Mesenchymal stem cell (in vitro differentiated cells and primary cell): ENCODE measurements around the gene PITX3. TPM values are rescaled to one million over a fixed set of nuclear protein-coding genes. Genes with fewer than 3 reads are reported as not detected.

Experiments used
- DNase-seq: peaks from one replicate; pipeline ENCODE4 v3.0.0-alpha.2; 2013
- H2AFZ ChIP-seq: one replicate; pipeline ENCODE4 v1.6.1; 2013; ENCODE audit warnings: low read depth, mild to moderate bottlenecking, control low read depth, inconsistent platforms, low read length, moderate library complexity
- H2AK5ac ChIP-seq: 2 replicates; pipeline ENCODE4 v1.6.1; 2013; ENCODE audit warnings: low read length, moderate library complexity, mild to moderate bottlenecking, inconsistent platforms; ENCODE audit not compliant: severe bottlenecking
- H2BK120ac ChIP-seq: one replicate; pipeline ENCODE4 v1.6.1; 2013; ENCODE audit warnings: low read depth, mild to moderate bottlenecking, inconsistent platforms, low read length, moderate library complexity
- H2BK12ac ChIP-seq, 2 experiments: one replicate each; pipeline ENCODE4 v1.6.1; 2013; ENCODE audit warnings: inconsistent platforms in 2 of 2, low read length in 2 of 2, mild to moderate bottlenecking in 2 of 2, moderate library complexity in 2 of 2, control low read depth in 1 of 2
- H2BK15ac ChIP-seq: one replicate; pipeline ENCODE4 v1.6.1; 2013; ENCODE audit warnings: mild to moderate bottlenecking, low read depth, inconsistent platforms; ENCODE audit not compliant: poor library complexity, severe bottlenecking
- H2BK5ac ChIP-seq: 2 replicates; pipeline ENCODE4 v1.6.1; 2013; ENCODE audit warnings: low read depth, mild to moderate bottlenecking, low read length, control low read depth, inconsistent platforms; ENCODE audit not compliant: poor library complexity, severe bottlenecking
- H3K14ac ChIP-seq, 2 experiments: one replicate each; pipeline ENCODE4 v1.6.1; 2013; ENCODE audit warnings: inconsistent platforms in 2 of 2, low read length in 2 of 2, control low read depth in 1 of 2, mild to moderate bottlenecking in 1 of 2, moderate library complexity in 1 of 2
- H3K18ac ChIP-seq, 2 experiments: one replicate each; pipeline ENCODE4 v1.6.1; 2013; ENCODE audit warnings: inconsistent platforms in 2 of 2, low read length in 2 of 2, control low read depth in 1 of 2, low read depth in 1 of 2, mild to moderate bottlenecking in 1 of 2
- H3K23ac ChIP-seq, 2 experiments: one replicate each; pipeline ENCODE4 v1.6.1; 2013; ENCODE audit warnings: inconsistent platforms in 2 of 2, low read length in 2 of 2, mild to moderate bottlenecking in 2 of 2, moderate library complexity in 2 of 2, control low read depth in 1 of 2
- H3K27ac ChIP-seq: 2 replicates; pipeline ENCODE4 v1.5.1; 2013; ENCODE audit warnings: mild to moderate bottlenecking, moderate library complexity, low read length, control low read depth, inconsistent platforms; ENCODE audit not compliant: poor library complexity, severe bottlenecking
- H3K27me3 ChIP-seq, 2 experiments: 2 replicates each; pipeline versions ENCODE4 v1.6.1 to v1.7.0; 2013; ENCODE audit warnings: low read length in 2 of 2, mild to moderate bottlenecking in 2 of 2, moderate library complexity in 2 of 2, control low read depth in 1 of 2, inconsistent platforms in 1 of 2; ENCODE audit not compliant: control insufficient read depth in 1 of 2, insufficient read depth in 1 of 2
- H3K36me3 ChIP-seq, 2 experiments: 2 replicates each; pipeline versions ENCODE4 v1.6.1 to v1.7.0; 2013; ENCODE audit warnings: low read length in 2 of 2, control low read depth in 1 of 2, inconsistent platforms in 1 of 2, low read depth in 1 of 2, mild to moderate bottlenecking in 1 of 2; ENCODE audit not compliant: insufficient read depth in 2 of 2, control insufficient read depth in 1 of 2
- H3K4ac ChIP-seq, 2 experiments: one replicate each; pipeline ENCODE4 v1.6.1; 2013; ENCODE audit warnings: inconsistent platforms in 2 of 2, low read length in 2 of 2, mild to moderate bottlenecking in 2 of 2, moderate library complexity in 2 of 2, control low read depth in 1 of 2, low read depth in 1 of 2
- H3K4me1 ChIP-seq: 2 replicates; pipeline ENCODE4 v1.6.1; 2013; ENCODE audit warnings: low read depth, low read length, control low read depth; ENCODE audit not compliant: control insufficient read depth, insufficient read depth
- H3K4me2 ChIP-seq: 2 replicates; pipeline ENCODE4 v1.6.1; 2013; ENCODE audit warnings: low read length, mild to moderate bottlenecking, inconsistent platforms; ENCODE audit not compliant: poor library complexity, severe bottlenecking
- H3K4me3 ChIP-seq, 2 experiments: 2 replicates each; pipeline versions ENCODE4 v1.5.1 to v1.7.0; 2013; ENCODE audit warnings: low read length in 2 of 2, mild to moderate bottlenecking in 2 of 2, control low read depth in 1 of 2, low read depth in 1 of 2; ENCODE audit not compliant: insufficient read depth in 1 of 2
- H3K79me1 ChIP-seq: replicated peaks from 2 replicates; pipeline ENCODE4 v1.6.1; 2013; ENCODE audit warnings: mild to moderate bottlenecking, control low read depth, low read length, inconsistent platforms; ENCODE audit not compliant: poor library complexity, severe bottlenecking
- H3K9ac ChIP-seq: 2 replicates; pipeline ENCODE4 v1.7.0; 2013; ENCODE audit warnings: mild to moderate bottlenecking, low read length, moderate library complexity
- H3K9me3 ChIP-seq: 2 replicates; pipeline ENCODE4 v1.7.0; 2013; ENCODE audit warnings: mild to moderate bottlenecking, low read length; ENCODE audit not compliant: control insufficient read depth
- H4K8ac ChIP-seq: one replicate; pipeline ENCODE4 v1.6.1; 2013; ENCODE audit warnings: inconsistent platforms, mild to moderate bottlenecking, low read length, moderate library complexity
- H4K91ac ChIP-seq: one replicate; pipeline ENCODE4 v1.6.1; 2013; ENCODE audit warnings: mild to moderate bottlenecking, low read length, inconsistent platforms
- WGBS: methylation state at CpG from one replicate; pipeline ENCODE4 v1.1.7; 2013; ENCODE audit warnings: mixed read lengths; 5-methylcytosine and 5-hydroxymethylcytosine counted together
- polyA plus RNA-seq, 2 experiments: library from polyadenylated mRNA; stranded (reverse); fragments of 200-250 nt; gene quantifications; one replicate each; pipeline ENCODE4 v1.2.3, GENCODE V29; 2013

PITX3 gene
- 0.04 TPM for polyA plus RNA-seq (2013, experiment 1 of 2)
- 0.04 TPM for polyA plus RNA-seq (2013, experiment 2 of 2)

DNA sequence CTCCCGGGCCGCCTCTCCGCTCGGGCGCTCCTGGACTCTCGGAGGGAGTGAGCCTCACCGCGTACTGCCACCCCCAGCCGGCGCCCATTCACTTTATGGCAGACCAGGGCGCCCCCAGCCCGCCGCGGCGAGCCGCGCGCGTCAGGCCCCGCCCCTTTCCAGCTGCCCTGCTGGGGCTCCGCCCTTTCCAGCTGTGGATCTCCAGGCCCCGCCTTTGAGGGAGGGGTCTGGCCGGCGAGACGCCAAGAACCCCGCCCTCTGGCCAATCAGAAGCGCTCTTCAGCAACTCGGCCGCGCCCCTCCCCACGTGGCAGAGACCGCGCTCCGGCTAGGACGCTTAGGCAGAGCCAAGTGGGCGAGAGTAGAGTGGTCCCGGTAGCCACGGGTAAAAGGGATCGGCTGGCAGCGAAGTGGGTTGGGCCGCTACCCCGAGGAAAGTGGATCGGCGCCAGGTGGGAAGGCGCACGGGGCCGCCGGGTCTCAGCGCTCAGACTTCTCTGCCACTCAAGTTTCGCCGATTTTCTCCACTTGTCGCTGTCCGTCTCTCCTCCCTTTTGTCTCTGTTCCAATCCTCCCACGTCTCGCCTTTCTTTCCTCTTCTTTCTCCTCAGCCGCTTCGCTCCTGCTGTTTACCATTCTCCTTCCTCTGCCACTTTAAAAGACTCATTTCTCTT lies at the start of gene PITX3:
PITX3 (minus strand) TSS at position 69 of the 674 bp plus-strand sequence. CDS start 9,432 bp downstream, outside the sequence.
- H2AK5ac ChIP-seq: no peak within 1 kb of the TSS
- no peak within 1 kb of the TSS for H3K14ac ChIP-seq
- H2AFZ ChIP-seq: peak within 1 kb of the TSS; percentile 73
- H4K8ac ChIP-seq: peak within 1 kb of the TSS; percentile 33
- H3K18ac ChIP-seq: peak within 1 kb of the TSS in 1 of 2 experiments; percentile 64
- peak within 1 kb of the TSS; percentile 59 for H3K9ac ChIP-seq
- peak within 1 kb of the TSS in 1 of 2 experiments; percentile 57 for H2BK12ac ChIP-seq
- no peak within 1 kb of the TSS for H3K27ac ChIP-seq
- no peak within 1 kb of the TSS for H2BK120ac ChIP-seq
- H3K4me3 ChIP-seq: peak within 1 kb of the TSS; percentile 67 to 88
- no peaks in the 10 kb centered on the region for H3K9me3 ChIP-seq
- H3K36me3 ChIP-seq: no peaks in the 10 kb centered on the region
- no peak within 1 kb of the TSS for H3K4ac ChIP-seq
- H3K4me2 ChIP-seq: peak within 1 kb of the TSS; percentile 93
- peak within 1 kb of the TSS; percentile 23 for H2BK15ac ChIP-seq
- peaks cover 5% of the 10 kb centered on the region for H3K79me1 ChIP-seq
- H2BK5ac ChIP-seq: peak within 1 kb of the TSS; percentile 35
- no peak within 1 kb of the TSS for H4K91ac ChIP-seq
- under 1% methylated on average over 57 of the region's 57 CpGs for WGBS
- peak; percentile 94 for DNase-seq
- H3K27me3 ChIP-seq: peaks cover 22 to 29% of the 10 kb centered on the region in 2 experiments
- peaks cover 17% of the 10 kb centered on the region for H3K4me1 ChIP-seq
- H3K23ac ChIP-seq: peak within 1 kb of the TSS in 1 of 2 experiments; percentile 14

GRCh38 chr10:102289840-102290239 lies 48.5 kb upstream of the PITX3 start:
- Histone ChIP-seq H2BK120ac (no peak overlapping the region), H3K36me3 (peaks cover 2 to 6% of the 10 kb centered on the region in 2 experiments), H3K9ac (no peak overlapping the region), H3K4me3 (no peak overlapping the region), H3K14ac (no peak overlapping the region), H3K27me3 (no peaks in the 10 kb centered on the region), H2BK5ac (no peak overlapping the region), H2AFZ (no peak overlapping the region), H2BK12ac (no peak overlapping the region), H3K18ac (no peak overlapping the region), H3K9me3 (no peaks in the 10 kb centered on the region), H3K4me2 (no peak overlapping the region), H2BK15ac (no peak overlapping the region), H3K79me1 (peaks cover 20% of the 10 kb centered on the region), H3K23ac (no peak overlapping the region), H4K91ac (no peak overlapping the region), H2AK5ac (no peak overlapping the region), H3K27ac (no peak overlapping the region), H4K8ac (no peak overlapping the region), H3K4ac (no peak overlapping the region), H3K4me1 (peaks cover 3% of the 10 kb centered on the region)
- WGBS: 98% methylated on average over 3 of the region's 3 CpGs
- DNase-seq: no peak

DNA sequence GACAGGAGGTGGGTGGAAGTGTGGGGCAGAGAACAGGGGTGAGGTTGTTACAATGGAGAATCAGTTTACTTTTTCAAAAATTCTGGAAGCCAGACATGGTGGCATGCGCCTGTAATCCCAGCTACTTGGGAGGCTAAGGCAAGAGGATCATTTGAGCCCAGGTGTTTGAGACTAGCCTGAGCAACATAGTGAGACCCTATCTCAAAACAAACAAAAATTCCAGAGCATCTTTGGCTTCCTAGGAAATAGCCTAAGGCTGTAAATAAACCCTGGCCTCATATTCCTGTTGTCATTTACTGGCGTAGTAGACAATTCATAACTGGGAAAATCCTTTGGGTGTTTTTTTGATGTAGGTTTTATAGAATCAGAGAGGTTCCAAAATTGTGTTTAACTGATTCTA lies 48.0 kb upstream of the PITX3 start:
- H2AK5ac ChIP-seq: no peak overlapping the region
- H3K79me1 ChIP-seq: peaks cover 20% of the 10 kb centered on the region
- 96% methylated on average over 2 of the region's 2 CpGs for WGBS
- H4K91ac ChIP-seq: no peak overlapping the region
- H3K14ac ChIP-seq: no peak overlapping the region
- no peak overlapping the region for H3K9ac ChIP-seq
- H2BK120ac ChIP-seq: no peak overlapping the region
- no peak overlapping the region for H3K23ac ChIP-seq
- H2AFZ ChIP-seq: no peak overlapping the region
- H4K8ac ChIP-seq: no peak overlapping the region
- H3K4me2 ChIP-seq: no peak overlapping the region
- H2BK15ac ChIP-seq: no peak overlapping the region
- no peak overlapping the region for H3K4ac ChIP-seq
- H3K27me3 ChIP-seq: no peaks in the 10 kb centered on the region
- no peak overlapping the region for H2BK12ac ChIP-seq
- no peak overlapping the region for H2BK5ac ChIP-seq
- no peak for DNase-seq
- no peak overlapping the region for H3K18ac ChIP-seq
- H3K4me3 ChIP-seq: no peak overlapping the region
- no peaks in the 10 kb centered on the region for H3K9me3 ChIP-seq
- no peak overlapping the region for H3K27ac ChIP-seq
- peaks cover 3% of the 10 kb centered on the region for H3K4me1 ChIP-seq
- peaks cover 2 to 8% of the 10 kb centered on the region in 2 experiments for H3K36me3 ChIP-seq

DNA sequence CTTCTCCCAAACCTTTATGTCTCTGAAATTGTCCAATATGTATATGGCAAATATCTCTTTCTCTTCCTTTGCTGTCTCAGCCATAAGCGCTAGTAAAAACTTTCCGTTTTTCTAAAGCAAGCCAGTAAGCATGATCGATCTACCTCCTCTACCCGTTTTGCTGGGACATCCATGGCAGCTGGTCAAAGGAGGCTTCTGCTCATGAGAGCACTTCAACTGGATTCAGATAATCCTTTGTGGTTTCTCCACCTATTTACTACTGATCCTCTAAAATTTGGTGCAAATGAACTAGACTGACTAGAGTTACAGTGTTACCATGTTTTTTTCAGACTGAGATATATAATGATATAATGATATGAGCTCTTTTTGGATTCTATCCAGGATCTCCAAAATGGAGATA lies 46.7 kb upstream of the PITX3 start:
- Histone ChIP-seq H2BK120ac (no peak overlapping the region), H4K8ac (no peak overlapping the region), H3K36me3 (peaks cover 2 to 18% of the 10 kb centered on the region in 2 experiments), H3K79me1 (peaks cover 23% of the 10 kb centered on the region), H3K18ac (no peak overlapping the region), H3K9ac (no peak overlapping the region), H3K14ac (no peak overlapping the region), H3K4me3 (no peak overlapping the region), H2AK5ac (no peak overlapping the region), H2AFZ (no peak overlapping the region), H3K9me3 (no peaks in the 10 kb centered on the region), H2BK5ac (no peak overlapping the region), H3K4me2 (no peak overlapping the region), H2BK12ac (no peak overlapping the region), H3K23ac (no peak overlapping the region), H3K4ac (no peak overlapping the region), H4K91ac (no peak overlapping the region), H2BK15ac (no peak overlapping the region), H3K27me3 (no peaks in the 10 kb centered on the region), H3K27ac (no peak overlapping the region), H3K4me1 (peaks cover 3% of the 10 kb centered on the region)
- 100% methylated on average over 4 of the region's 4 CpGs for WGBS
- no peak for DNase-seq
